HG02610 (cell line): Measurements from ENCODE around the gene PHPT1.

Source experiments
- ATAC-seq: cut with Tn5 transposase; IDR thresholded peaks from one replicate; pipeline ENCODE4 v1.9.1; 2021; ENCODE audit warnings: mild to moderate bottlenecking, moderate library complexity; ENCODE audit not compliant: unreplicated experiment

PHPT1 gene

DNA sequence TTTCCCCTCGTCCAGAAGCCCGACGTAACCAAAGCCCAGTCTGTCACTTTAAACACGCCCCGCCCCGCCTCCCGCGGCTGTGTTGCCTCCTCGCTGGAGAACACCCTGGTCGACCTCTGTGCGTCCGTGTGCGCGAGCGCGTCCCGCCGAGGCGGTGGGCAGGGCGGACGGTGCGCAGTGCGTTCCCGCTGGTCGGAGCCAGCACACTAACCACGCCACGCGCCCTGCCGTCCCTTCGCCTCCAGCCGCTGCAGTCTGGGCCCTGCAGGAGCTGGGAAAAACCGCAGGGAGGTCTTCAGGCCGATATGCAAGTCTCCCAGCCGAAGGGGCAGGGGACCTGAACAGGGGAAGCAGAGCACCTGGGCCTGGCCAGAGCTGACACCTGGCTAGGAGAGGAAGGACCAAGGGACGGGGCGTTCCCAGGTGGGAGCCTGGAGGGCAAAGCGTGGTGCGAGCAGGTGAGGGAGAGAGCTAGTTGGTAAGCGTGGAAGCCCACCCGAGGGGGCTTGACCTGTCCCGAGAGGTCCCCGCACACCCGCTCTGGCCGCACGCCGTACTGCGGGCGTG is 1.3 kb upstream of the PHPT1 start:
- no peak for ATAC-seq

GRCh38 chr9:136848393-136849037 is 694 bp upstream of the PHPT1 start:
- ATAC-seq, result no peak

GRCh38 chr9:136849960-136850865 is 1.0 kb downstream of the PHPT1 start:
- no peak for ATAC-seq

- no peak for ATAC-seq
Observed at GRCh38 chr9:136850866-136851775, 1.9 kb downstream of the PHPT1 start.

GRCh38 chr9:136851941-136852663 is 2.9 kb downstream of the PHPT1 start, which contains the start of gene MAMDC4:
Gene MAMDC4 (plus strand): TSS chr9:136852346. CDS start chr9:136852417, 71 bp downstream.
- no peak for ATAC-seq

GRCh38 chr9:136852664-136853595 is 3.7 kb downstream of the PHPT1 start:
- ATAC-seq, result no peak

- ATAC-seq, result no peak
Observed at GRCh38 chr9:136853596-136854112, 4.4 kb downstream of the PHPT1 start.

DNA sequence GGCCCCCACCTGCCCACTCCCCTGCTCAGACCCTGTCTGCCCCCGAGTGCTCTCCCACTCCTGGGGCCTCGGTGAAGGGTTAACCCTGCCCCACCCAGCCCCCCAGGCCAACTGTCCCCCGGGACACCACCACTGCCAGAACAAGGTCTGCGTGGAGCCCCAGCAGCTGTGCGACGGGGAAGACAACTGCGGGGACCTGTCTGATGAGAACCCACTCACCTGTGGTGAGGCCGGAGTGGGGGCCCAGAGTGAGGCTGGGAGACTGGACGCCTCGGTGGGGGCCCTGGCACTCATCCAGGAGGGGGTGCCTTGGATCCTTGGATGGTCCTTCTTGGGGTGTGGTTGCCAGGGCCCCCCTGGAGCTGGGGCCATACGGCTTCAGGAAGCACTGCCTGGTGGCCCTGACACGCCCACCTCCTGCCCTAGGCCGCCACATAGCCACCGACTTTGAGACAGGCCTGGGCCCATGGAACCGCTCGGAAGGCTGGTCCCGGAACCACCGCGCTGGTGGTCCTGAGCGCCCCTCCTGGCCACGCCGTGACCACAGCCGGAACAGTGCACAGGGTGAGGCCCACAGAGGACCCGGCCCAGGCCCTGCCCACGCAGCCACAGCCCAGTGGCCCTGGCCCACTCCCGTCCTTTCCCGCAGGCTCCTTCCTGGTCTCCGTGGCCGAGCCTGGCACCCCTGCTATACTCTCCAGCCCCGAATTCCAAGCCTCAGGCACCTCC is 5.1 kb downstream of the PHPT1 start:
- ATAC-seq, result no peak

- no peak for ATAC-seq
Observed at GRCh38 chr9:136854842-136855460, 5.7 kb downstream of the PHPT1 start.

- ATAC-seq, result no peak
Observed at GRCh38 chr9:136855461-136856078, 6.4 kb downstream of the PHPT1 start.

DNA sequence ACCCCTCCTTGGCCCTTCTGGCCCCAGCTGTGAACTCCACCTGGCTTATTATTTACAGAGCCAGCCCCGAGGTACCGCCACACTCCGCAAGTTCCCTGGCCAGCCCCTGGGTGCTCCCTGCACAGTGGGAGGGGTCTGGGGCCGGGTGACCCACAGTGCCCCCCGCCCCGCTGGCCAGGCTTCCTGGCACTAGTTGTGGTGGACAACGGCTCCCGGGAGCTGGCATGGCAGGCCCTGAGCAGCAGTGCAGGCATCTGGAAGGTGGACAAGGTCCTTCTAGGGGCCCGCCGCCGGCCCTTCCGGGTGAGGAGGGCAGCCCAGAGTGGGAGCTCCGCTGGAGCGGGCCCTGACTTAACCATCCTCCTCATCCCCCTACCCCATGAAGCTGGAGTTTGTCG is 6.9 kb downstream of the PHPT1 start:
- ATAC-seq, result no peak

GRCh38 chr9:136856541-136857141 is 7.4 kb downstream of the PHPT1 start:
- no peak for ATAC-seq

GRCh38 chr9:136857166-136857565 is 8.0 kb downstream of the PHPT1 start:
- no peak for ATAC-seq

- ATAC-seq, result no peak
Observed at GRCh38 chr9:136857581-136858412, 8.6 kb downstream of the PHPT1 start.

DNA sequence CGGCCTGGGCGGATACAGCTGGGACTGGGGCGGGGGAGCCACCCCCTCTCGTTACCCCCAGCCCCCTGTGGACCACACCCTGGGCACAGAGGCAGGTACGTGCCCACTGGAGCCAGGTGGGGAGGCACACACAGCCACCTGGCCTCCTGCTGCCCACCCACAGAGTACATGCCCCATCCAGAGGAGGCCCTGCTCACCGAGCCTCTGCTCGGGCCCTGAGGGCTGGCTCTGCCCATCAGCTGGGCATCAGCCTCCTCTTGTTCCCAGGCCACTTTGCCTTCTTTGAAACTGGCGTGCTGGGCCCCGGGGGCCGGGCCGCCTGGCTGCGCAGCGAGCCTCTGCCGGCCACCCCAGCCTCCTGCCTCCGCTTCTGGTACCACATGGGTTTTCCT is 9.2 kb downstream of the PHPT1 start:
- no peak for ATAC-seq
